ENCODE measurements around the gene CNGB1.

DNA sequence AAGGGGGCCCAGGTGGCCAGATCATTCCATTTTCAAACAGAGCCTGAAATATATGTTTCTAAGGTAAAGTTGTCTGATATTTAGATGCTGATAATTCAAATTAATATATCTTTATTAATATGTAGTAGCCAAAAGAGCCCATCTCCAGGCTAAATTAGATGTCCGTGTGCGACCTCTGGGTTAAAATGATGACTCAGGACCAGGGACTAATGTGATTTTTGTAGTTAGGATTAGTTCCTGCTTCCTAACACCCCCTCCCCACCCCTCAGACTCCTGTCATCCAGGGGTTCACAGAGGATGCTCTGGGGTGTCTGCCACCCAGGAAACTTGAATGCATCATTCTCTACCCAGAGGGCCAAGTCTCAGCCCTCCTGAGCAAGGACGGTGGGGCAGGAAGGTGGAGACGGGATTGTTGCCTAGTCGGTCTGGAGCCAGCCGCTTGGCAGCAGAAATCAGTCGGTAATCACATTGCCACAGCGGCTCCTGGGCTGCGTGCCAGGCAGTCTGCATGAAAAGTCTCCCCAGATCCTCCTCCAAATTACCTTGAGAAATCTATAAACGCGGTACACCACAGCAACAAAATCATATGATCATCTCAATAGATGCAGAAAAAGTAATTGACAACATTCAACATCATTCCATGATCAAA lies 29.8 kb downstream of the CNGB1 start:
- TF ChIP-seq, protein P1, sequence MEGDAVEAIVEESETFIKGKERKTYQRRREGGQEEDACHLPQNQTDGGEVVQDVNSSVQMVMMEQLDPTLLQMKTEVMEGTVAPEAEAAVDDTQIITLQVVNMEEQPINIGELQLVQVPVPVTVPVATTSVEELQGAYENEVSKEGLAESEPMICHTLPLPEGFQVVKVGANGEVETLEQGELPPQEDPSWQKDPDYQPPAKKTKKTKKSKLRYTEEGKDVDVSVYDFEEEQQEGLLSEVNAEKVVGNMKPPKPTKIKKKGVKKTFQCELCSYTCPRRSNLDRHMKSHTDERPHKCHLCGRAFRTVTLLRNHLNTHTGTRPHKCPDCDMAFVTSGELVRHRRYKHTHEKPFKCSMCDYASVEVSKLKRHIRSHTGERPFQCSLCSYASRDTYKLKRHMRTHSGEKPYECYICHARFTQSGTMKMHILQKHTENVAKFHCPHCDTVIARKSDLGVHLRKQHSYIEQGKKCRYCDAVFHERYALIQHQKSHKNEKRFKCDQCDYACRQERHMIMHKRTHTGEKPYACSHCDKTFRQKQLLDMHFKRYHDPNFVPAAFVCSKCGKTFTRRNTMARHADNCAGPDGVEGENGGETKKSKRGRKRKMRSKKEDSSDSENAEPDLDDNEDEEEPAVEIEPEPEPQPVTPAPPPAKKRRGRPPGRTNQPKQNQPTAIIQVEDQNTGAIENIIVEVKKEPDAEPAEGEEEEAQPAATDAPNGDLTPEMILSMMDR (IDR thresholded peaks at IDR 0.05), result no peak
- TF ChIP-seq POLR2A (IDR thresholded peaks at IDR 0.05), result no peak
- TF ChIP-seq EP300 (IDR thresholded peaks at IDR 0.05), result no peak

All from ovary (tissue), 3 donors.